Thoracic aorta (tissue), 2 donors: ENCODE data around the gene PTPRN2. TPM values are rescaled to one million over a fixed set of nuclear protein-coding genes. Genes with fewer than 3 reads are reported as not detected.

Source experiments
- ATAC-seq: fragments of 150-250 bp; one replicate; pipeline ENCODE4 v1.8.0; 2017; ENCODE audit warnings: low read depth; ENCODE audit not compliant: insufficient number of reproducible peaks, low FRiP score
- DNase-seq: peaks from one replicate; pipeline ENCODE4 v3.0.0-alpha.2; 2020; ENCODE audit warnings: low spot score
- H3K27ac ChIP-seq, 2 donors: fragments of 200-600 bp; sonication (generic); 1 replicate in 1 of 2; 2 replicates in 1 of 2; pipeline ENCODE4 v1.5.1; 2016; ENCODE audit warnings: mild to moderate bottlenecking in 2 of 2, moderate library complexity in 2 of 2
- H3K27me3 ChIP-seq: fragments of 200-600 bp; sonication (generic); replicated peaks from 2 replicates; pipeline ENCODE4 v1.6.0; 2016; ENCODE audit warnings: mild to moderate bottlenecking; ENCODE audit not compliant: insufficient read depth
- H3K36me3 ChIP-seq: fragments of 200-600 bp; sonication (generic); one replicate; pipeline ENCODE4 v1.5.1; 2016
- H3K4me1 ChIP-seq, 2 donors: fragments of 200-600 bp; sonication (generic); 1 replicate in 1 of 2; 2 replicates in 1 of 2; pipeline versions ENCODE4 v1.5.1 to v1.6.0; 2016; ENCODE audit warnings: low read depth in 2 of 2, mild to moderate bottlenecking in 1 of 2; ENCODE audit not compliant: control insufficient read depth in 1 of 2
- H3K4me3 ChIP-seq: fragments of 200-600 bp; sonication (generic); 2 replicates; pipeline ENCODE4 v1.5.1; 2016; ENCODE audit warnings: mild to moderate bottlenecking
- H3K9me3 ChIP-seq: fragments of 200-600 bp; sonication (generic); 2 replicates; pipeline ENCODE4 v1.5.1; 2016
- total RNA-seq, 2 donors: library from RNA; depleted of rRNA; stranded (reverse); fragments of >200 nt; gene quantifications; one replicate each; pipeline versions ENCODE4 v1.1.0 to v1.2.3, GENCODE V29; 2016
- TF ChIP-seq, protein P1 (sequence below): fragments of 200-600 bp; sonication (generic); IDR thresholded peaks from one replicate; pipeline ENCODE4 v1.5.1; 2019; ENCODE audit warnings: antibody characterized with exemption

Gene PTPRN2
- total RNA-seq, 2 donors from 2014 or later = 2.2 to 3.1 TPM

DNA sequence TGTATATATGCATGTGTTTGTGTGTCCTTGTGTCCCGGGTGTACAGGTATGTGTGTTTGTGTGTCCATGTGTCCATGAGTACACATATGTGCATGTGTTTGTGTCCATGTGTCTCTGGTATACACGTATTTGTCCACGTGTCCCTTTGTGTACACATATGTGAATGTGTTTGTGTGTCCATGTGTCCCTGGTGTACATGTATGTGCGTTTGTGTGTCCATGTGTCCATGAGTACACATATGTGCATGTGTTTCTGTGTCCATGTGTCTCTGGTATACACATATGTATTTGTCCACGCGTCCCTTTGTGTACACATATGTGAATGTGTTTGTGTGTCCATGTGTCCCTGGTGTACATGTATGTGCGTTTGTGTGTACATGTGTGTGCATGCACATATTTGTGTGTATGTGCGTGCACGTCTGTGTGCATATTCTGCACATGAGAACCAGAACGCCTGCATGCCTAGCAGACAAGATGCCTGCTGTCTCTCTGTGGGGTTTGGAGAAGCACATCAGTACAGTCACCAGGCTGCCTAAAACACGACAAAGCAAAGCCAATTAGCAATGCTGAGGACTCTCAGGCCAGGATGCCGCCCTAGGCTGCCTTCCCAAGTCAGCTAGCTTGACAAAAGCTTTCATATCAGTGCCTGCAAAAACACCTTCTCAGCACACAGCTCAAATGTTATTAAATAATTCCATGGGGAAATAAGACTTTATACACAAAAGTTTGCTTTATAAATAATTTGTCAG, 327.8 kb downstream of the PTPRN2 start:
- H3K36me3 ChIP-seq = no peaks in the 10 kb centered on the region
- TF ChIP-seq, protein P1, sequence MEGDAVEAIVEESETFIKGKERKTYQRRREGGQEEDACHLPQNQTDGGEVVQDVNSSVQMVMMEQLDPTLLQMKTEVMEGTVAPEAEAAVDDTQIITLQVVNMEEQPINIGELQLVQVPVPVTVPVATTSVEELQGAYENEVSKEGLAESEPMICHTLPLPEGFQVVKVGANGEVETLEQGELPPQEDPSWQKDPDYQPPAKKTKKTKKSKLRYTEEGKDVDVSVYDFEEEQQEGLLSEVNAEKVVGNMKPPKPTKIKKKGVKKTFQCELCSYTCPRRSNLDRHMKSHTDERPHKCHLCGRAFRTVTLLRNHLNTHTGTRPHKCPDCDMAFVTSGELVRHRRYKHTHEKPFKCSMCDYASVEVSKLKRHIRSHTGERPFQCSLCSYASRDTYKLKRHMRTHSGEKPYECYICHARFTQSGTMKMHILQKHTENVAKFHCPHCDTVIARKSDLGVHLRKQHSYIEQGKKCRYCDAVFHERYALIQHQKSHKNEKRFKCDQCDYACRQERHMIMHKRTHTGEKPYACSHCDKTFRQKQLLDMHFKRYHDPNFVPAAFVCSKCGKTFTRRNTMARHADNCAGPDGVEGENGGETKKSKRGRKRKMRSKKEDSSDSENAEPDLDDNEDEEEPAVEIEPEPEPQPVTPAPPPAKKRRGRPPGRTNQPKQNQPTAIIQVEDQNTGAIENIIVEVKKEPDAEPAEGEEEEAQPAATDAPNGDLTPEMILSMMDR = no peak
- ATAC-seq (no peak), DNase-seq (no peak)
- no peaks in the 10 kb centered on the region for H3K4me1 ChIP-seq
- no peaks in the 10 kb centered on the region for H3K9me3 ChIP-seq
- H3K27ac ChIP-seq = no peak overlapping the region
- H3K4me3 ChIP-seq = no peak overlapping the region
- H3K27me3 ChIP-seq = no peaks in the 10 kb centered on the region

DNA sequence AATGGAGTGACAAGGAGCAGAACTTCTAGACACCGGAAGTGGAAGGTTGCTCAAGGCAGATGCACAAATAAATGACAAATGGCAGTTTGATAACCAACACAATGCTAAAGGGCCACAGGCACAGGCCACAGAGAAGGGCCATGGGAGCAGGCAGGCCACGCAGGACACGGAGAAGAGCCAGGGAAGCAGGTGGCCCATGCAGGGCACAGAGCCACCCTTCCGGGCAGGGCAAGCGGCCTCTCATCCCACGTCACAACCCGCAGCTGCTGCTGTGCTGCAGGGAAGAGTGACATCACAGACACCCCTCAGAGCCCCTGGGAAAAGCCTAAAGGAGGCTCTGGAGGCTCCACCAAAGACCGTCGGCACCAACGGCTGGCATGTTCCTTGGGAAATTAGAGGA, 328.5 kb downstream of the PTPRN2 start:
- no peak for ATAC-seq
- H3K36me3 ChIP-seq = no peaks in the 10 kb centered on the region
- H3K27ac ChIP-seq = no peak overlapping the region
- no peaks in the 10 kb centered on the region for H3K4me1 ChIP-seq
- no peaks in the 10 kb centered on the region for H3K27me3 ChIP-seq
- TF ChIP-seq, protein P1 = no peak
- H3K4me3 ChIP-seq = no peak overlapping the region
- DNase-seq = no peak
- no peaks in the 10 kb centered on the region for H3K9me3 ChIP-seq

DNA sequence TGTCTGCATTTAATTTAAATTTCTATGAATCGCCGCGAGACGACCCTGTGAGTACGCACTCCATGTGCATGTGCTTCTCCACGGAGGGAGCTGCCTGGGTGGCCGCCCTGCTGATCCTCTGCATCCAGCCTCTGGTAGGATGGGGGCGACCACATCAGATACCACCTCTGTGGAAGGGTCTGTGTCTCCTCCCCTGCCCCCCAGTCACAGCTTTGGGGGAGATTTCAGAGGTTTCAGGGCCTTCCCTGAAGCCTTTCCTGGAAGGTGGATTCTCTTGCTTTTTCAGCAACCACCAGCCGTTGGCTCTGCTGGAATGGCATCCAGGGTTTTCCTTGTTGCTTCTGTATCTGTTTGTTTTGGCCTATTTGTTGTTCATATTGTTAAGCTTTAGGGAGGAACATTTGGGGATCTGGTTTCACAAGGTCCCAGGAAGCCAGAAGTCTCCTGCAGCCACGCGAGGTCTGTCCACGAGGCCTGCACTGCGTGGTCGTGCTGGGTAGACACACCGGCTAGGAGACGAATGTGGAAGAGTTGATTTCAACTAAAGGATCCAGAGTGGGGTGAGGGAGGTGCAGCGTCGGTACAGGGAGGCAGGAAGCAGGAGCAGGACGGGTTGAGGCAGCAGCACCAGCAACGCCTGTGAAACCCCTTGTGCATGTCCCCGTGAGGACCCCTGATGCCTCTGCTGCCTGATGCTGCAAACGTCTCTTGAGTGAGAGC, 329.1 kb downstream of the PTPRN2 start:
- Histone ChIP-seq H3K9me3 (no peaks in the 10 kb centered on the region), H3K27ac (no peak overlapping the region)
- ATAC-seq = no peak

DNA sequence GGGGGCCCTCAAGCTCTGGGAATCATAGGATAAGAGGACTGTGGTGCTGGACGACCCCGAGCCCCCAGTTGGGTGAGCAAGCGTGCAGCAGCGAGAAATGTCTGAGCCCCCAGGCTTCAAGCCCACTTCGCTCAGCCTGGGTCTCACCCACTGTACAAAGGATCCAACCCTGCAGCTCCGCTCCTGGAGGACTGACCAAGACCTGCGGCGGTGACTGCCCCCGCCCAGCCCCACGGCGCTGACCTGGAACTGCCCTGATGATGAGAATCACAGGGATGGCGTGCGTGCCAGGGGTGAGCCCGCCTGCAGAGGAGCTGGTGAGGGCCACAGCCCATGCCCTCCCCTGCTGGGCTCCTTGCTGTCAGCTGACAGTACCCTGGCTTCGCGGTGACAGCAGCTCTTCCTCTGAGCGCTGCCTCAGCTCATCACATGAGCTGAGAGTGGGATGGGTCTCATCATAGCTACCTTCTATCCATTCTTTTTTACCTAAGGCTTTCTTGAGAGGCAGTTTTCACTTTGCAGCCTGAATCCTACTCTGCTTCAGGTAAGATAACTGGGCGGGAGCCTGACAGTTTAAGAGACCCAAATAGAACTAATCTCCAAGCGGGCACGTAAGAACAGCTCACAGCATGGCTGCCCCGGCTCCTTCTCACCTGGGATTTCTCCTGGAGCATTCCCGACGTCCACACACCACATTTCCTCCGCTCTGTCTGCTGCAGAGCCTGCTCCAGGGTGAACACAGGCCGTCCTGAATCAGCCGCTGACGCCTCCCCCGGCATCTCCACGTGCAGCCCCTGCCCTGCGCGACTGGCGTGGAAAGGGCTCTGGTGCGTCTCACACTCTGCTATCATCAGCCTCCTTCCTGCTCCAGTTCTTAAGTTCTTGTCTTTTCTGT, 329.9 kb downstream of the PTPRN2 start:
- Histone ChIP-seq H3K4me1 (no peaks in the 10 kb centered on the region), H3K27ac (no peak overlapping the region), H3K36me3 (no peaks in the 10 kb centered on the region), H3K9me3 (no peaks in the 10 kb centered on the region), H3K4me3 (no peak overlapping the region), H3K27me3 (no peaks in the 10 kb centered on the region)
- DNase-seq (no peak), ATAC-seq (no peak)
- TF ChIP-seq, protein P1 = no peak

More for the DNA sequence above, 329.1 kb downstream of the PTPRN2 start:
- H3K4me3 ChIP-seq = no peak overlapping the region
- no peaks in the 10 kb centered on the region for H3K27me3 ChIP-seq
- TF ChIP-seq, protein P1 = no peak
- H3K4me1 ChIP-seq = no peaks in the 10 kb centered on the region
- no peak for DNase-seq
- H3K36me3 ChIP-seq = no peaks in the 10 kb centered on the region

DNA sequence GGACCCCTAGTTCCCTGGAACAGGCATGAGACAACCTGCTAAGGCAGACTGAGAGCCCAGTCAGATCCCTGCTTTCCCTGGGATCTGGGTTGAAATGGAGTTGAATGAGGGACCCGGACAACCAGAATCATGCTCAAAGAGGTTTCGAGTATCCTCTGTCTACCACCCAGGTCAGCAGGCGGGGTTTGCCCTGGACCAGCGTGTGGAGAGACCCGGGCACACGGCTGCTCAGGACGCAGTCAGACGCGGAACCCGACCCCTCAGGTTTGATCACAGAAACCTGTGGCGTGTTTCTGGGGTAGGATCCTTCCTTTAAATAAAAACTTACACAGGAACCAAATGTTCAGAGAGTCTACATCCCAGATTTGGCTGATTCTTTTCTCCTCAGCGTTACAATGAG, 330.6 kb downstream of the PTPRN2 start:
- ATAC-seq = no peak
- H3K27me3 ChIP-seq = no peaks in the 10 kb centered on the region
- H3K27ac ChIP-seq = no peak overlapping the region
- no peak for DNase-seq
- no peak overlapping the region for H3K4me3 ChIP-seq
- TF ChIP-seq, protein P1 = no peak
- no peaks in the 10 kb centered on the region for H3K36me3 ChIP-seq
- H3K4me1 ChIP-seq = no peaks in the 10 kb centered on the region
- no peaks in the 10 kb centered on the region for H3K9me3 ChIP-seq
